Left lung (tissue), 14 donors: ENCODE results near the gene OR8B3. TPM values are rescaled to one million over a fixed set of nuclear protein-coding genes. Genes with fewer than 3 reads are reported as not detected.

Source experiments
- ATAC-seq: fragments of 200-7000 bp; cut with Tn5 transposase; one replicate; pipeline ENCODE4 v1.9.1; 2020; ENCODE audit warnings: moderate library complexity
- DNase-seq, 4 donors: peaks; one replicate each; pipeline ENCODE4 v3.0.0-alpha.2; 2013 to 2020
- H3K27ac ChIP-seq, 2 donors: fragments of 200-600 bp; sonication (generic) in 1 of 2; one replicate each; pipeline versions ENCODE4 v1.5.0 to v1.8.0; 2020 to 2021
- H3K27me3 ChIP-seq, 2 donors: fragments of 200-600 bp; sonication (generic) in 1 of 2; one replicate each; pipeline versions ENCODE4 v1.5.0 to v1.8.0; 2020 to 2021
- H3K36me3 ChIP-seq, 2 donors: fragments of 200-600 bp; sonication (generic) in 1 of 2; one replicate each; pipeline versions ENCODE4 v1.5.0 to v1.8.0; 2020 to 2021
- H3K4me1 ChIP-seq, 2 donors: fragments of 200-600 bp; one replicate each; pipeline ENCODE4 v1.8.0; 2021
- H3K4me3 ChIP-seq, 2 donors: fragments of 200-600 bp; sonication (generic) in 1 of 2; one replicate each; pipeline versions ENCODE4 v1.5.0 to v1.8.0; 2020 to 2021; ENCODE audit warnings: mild to moderate bottlenecking in 1 of 2
- H3K9me3 ChIP-seq, 2 donors: fragments of 200-600 bp; sonication (generic) in 1 of 2; one replicate each; pipeline versions ENCODE4 v1.5.0 to v1.8.0; 2020 to 2021
- CTCF ChIP-seq, 2 donors: fragments of 200-600 bp; sonication (generic) in 1 of 2; IDR thresholded peaks; one replicate each; pipeline versions ENCODE4 v1.5.0 to v1.8.0; 2021; ENCODE audit warnings: antibody characterized with exemption in 2 of 2
- intact Hi-C, 2 donors: fragments of 100-400 bp; cut with DNase I; formaldehyde crosslinking; loops; one replicate each; pipeline versions ENCODE4 v1.11.2 to v1.14.2; 2022
- long read RNA-seq, 12 donors: library from polyadenylated mRNA in 2 of 12; unstranded in 2 of 12; transcript quantifications; one replicate each; pipeline ENCODE4 v2.0.0 and lab custom pipeline, GENCODE V29; 2019 to 2026
- polyA plus RNA-seq, 6 donors: library from polyadenylated mRNA; unstranded; fragments of 120-200 nt; gene quantifications; one replicate each; pipeline ENCODE4 v1.2.1, GENCODE V29; 2013; ENCODE audit not compliant: insufficient read length in 6 of 6
- total RNA-seq, 2 donors: library from RNA; stranded (reverse); fragmentation: NEBNext Ultra II Directional; extraction: Animal tissue kit (Norgen Biotek cat#: 25700); gene quantifications; one replicate each; pipeline ENCODE4 v1.2.1, GENCODE V29; 2021
- donor health status: DM: no; HTN: yes; CAD: no.
- donor health status: DM: no; HTN: no; CAD: no.

The OR8B3 gene, protein sequence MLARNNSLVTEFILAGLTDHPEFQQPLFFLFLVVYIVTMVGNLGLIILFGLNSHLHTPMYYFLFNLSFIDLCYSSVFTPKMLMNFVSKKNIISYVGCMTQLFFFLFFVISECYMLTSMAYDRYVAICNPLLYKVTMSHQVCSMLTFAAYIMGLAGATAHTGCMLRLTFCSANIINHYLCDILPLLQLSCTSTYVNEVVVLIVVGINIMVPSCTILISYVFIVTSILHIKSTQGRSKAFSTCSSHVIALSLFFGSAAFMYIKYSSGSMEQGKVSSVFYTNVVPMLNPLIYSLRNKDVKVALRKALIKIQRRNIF
- total RNA-seq = not detected
- not detected for polyA plus RNA-seq
- long read RNA-seq, donor 1 = 0 reads
- long read RNA-seq, donor 2 = 0 reads
- long read RNA-seq, donor 3 = 0 reads
- long read RNA-seq, donor 4 = 0 reads
- long read RNA-seq, donor 5 = 0 reads
- long read RNA-seq, donor 6 = 0 reads
- long read RNA-seq, donor 7 = 0 reads
- long read RNA-seq, donor 8 = 0 reads
- long read RNA-seq, donor 9 = 0 reads
- long read RNA-seq, donor 10 = 0 reads
- long read RNA-seq, donor 11 = 0 reads
- long read RNA-seq, donor 12 = 0 reads

DNA sequence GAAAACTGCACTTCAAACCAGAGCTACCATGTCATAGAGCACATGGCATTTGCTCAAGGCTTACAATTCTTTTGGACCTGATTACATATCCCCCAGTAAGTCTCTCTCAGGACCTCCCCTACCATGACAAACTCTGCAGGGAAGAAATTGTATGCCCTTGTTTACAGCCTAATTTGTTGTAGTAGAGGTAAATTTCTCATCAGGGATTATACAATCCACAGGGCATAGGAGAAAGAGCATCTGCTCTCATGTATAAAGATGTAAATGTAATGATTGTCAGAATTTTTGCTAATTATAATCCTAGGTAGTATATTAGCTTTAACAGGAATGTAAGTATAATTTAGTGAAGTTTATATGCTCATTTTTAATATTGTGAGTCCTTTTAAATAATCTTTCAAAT lies at the start of gene OR8B3:
Gene OR8B3 (minus strand): TSS at position 101 of the 400 bp plus-strand sequence. CDS start 1,673 bp downstream, outside the sequence.
- no peaks in the 10 kb centered on the region for H3K36me3 ChIP-seq
- no peaks in the 10 kb centered on the region for H3K27me3 ChIP-seq
- no peak for DNase-seq
- TF ChIP-seq CTCF (IDR thresholded peaks at IDR 0.05) = no peak
- no peak within 1 kb of the TSS for H3K4me3 ChIP-seq
- H3K9me3 ChIP-seq = no peaks in the 10 kb centered on the region
- ATAC-seq = no peak
- no peaks in the 10 kb centered on the region for H3K4me1 ChIP-seq
- intact Hi-C loops = no loop called here
- H3K27ac ChIP-seq = no peak within 1 kb of the TSS

GRCh38 chr11:124446916-124447315 lies 48.1 kb upstream of the OR8B3 start:
- H3K4me3 ChIP-seq = no peak overlapping the region
- no peak for TF ChIP-seq CTCF (IDR thresholded peaks at IDR 0.05)
- ATAC-seq = no peak
- H3K27ac ChIP-seq = no peak overlapping the region
- no peaks in the 10 kb centered on the region for H3K36me3 ChIP-seq
- H3K9me3 ChIP-seq = peaks cover 0 to 3% of the 10 kb centered on the region in 2 donors
- no peaks in the 10 kb centered on the region for H3K27me3 ChIP-seq
- intact Hi-C loops = no loop called here
- no peaks in the 10 kb centered on the region for H3K4me1 ChIP-seq
- no peak for DNase-seq

DNA sequence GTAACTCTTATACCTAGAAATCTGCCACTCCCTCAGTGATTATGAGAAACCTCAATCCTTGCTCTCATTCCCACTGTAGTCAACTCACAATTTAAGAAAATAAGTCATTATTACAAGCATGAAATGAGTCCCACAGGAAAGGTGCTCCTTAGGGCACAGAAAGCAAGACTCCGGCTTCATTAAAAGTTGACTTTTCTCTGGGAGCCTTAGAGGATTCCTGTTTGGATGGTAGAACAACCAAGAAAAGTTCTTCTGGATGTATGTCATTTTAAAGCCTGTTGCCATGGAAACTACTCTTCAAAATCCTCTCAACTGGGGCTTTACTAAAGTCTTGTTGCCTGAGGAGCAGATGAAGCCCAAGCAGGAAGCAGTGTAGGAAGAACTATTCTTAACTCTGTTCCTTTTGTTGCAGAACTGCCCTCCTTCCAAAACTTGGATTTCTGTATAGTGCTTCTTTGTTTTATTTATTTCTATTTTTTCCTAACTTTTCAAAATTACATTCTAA lies 46.9 kb upstream of the OR8B3 start, which contains the start of gene OR8B8:
Gene OR8B8 (minus strand): TSS at position 51 of the 505 bp plus-strand sequence. CDS start 4,611 bp downstream, outside the sequence.
- H3K4me3 ChIP-seq = no peak within 1 kb of the TSS
- H3K9me3 ChIP-seq = peaks cover 0 to 3% of the 10 kb centered on the region in 2 donors
- no peak within 1 kb of the TSS for H3K27ac ChIP-seq
- DNase-seq (no peak), ATAC-seq (no peak)
- H3K27me3 ChIP-seq = no peaks in the 10 kb centered on the region
- intact Hi-C loops = no loop called here
- no peaks in the 10 kb centered on the region for H3K36me3 ChIP-seq
- H3K4me1 ChIP-seq = no peaks in the 10 kb centered on the region
- no peak for TF ChIP-seq CTCF (IDR thresholded peaks at IDR 0.05)

GRCh38 chr11:124442847-124443246 lies 44.0 kb upstream of the OR8B3 start:
- H3K9me3 ChIP-seq = peaks cover 0 to under 1% of the 10 kb centered on the region in 2 donors
- no peak overlapping the region for H3K27ac ChIP-seq
- H3K4me1 ChIP-seq = no peaks in the 10 kb centered on the region
- TF ChIP-seq CTCF (IDR thresholded peaks at IDR 0.05) = no peak
- no peak for DNase-seq
- no peaks in the 10 kb centered on the region for H3K36me3 ChIP-seq
- H3K4me3 ChIP-seq = no peak overlapping the region
- no peak for ATAC-seq
- H3K27me3 ChIP-seq = no peaks in the 10 kb centered on the region
- intact Hi-C loops = no loop called here

GRCh38 chr11:124442442-124442841 lies 43.6 kb upstream of the OR8B3 start:
- H3K27ac ChIP-seq = no peak overlapping the region
- no peak for TF ChIP-seq CTCF (IDR thresholded peaks at IDR 0.05)
- no peaks in the 10 kb centered on the region for H3K9me3 ChIP-seq
- H3K27me3 ChIP-seq = no peaks in the 10 kb centered on the region
- no peaks in the 10 kb centered on the region for H3K36me3 ChIP-seq
- no peaks in the 10 kb centered on the region for H3K4me1 ChIP-seq
- intact Hi-C loops = no loop called here
- ATAC-seq = no peak
- no peak for DNase-seq
- H3K4me3 ChIP-seq = no peak overlapping the region
